Cortex of kidney (tissue), 1 donor: Measurements from ENCODE around the gene WNT2B.
"Not testable (repeated sequence)": the region's sequence is repeated elsewhere in the genome, so short reads cannot be mapped to it uniquely, and the experiment has no call there.

ENCODE experiments used
- DNase-seq: peaks from one replicate; lab custom pipeline; 2025; lab: John Stamatoyannopoulos, UW

WNT2B gene

DNA sequence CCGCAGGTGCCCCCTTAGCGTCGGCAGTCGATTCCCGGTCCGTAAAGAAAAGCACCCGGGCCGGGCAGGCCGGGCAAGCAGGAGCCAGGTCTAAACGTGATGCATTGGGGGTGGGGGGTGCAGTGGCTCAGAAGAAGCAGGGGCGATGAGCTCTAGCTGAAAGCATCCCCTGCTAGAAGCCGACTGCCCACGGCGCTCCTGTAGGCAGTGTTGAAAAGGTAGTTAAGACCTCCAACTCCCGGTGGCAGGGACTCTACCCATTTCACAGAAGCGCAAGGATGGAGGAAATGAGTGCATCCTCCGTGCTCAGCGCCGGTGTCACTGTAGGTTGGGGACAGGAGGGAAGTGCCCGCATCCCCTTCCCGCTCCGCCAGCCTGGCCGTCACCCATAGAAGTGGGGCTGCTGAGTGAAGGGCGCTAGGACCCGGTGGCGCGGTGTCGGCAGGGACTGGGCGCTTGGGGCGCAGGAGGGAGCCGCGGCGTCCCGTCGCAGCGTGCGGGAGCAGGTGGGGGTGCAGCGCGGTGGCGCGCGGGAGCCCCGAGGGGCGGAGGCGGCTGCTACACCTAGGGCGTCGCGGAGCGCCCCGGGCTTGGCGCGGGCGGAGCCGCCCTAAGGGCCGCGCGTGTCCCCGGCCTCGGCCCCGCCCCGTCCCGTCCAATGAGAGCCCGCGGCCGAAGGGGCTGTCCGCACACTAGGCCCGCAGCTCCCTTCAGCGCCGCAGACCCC, at the start of gene WNT2B:
WNT2B (plus strand) TSS at position 688 of the 727 bp plus-strand sequence. CDS start 298 bp downstream, outside the sequence.
- no peak for DNase-seq

GRCh38 chr1:112460615-112461014, 48.1 kb upstream of the WNT2B start:
- DNase-seq, result no peak

DNA sequence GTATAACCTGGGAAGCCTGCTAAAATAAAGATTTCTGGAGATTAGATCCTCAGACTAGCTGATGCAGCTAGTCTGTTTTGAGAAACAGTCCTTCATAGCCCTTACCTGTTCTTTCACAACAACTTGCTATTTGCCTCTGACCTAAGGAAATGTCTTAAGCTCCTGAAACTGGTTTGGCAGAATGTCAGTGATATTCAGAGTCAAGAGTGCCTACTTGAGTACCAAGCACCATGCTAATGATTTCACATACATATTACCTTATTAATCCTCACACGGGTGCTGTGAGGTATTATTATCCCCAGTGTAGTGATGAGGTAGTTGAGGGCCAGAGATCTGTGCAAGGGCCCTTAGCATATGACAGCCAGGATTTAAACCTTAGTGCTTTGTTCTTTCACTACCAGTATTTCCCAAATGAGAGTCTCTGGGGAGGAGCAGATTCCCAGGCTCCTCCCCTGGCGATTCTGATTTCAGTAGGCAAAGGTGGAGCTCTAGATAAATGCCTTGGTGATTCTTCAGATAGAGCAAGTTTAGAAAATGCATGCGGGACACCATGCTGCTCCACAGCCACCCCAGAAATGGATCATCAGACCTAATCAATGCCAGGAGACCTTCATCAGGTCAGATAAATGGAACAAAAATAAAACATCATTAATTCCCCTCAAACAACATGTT, 47.4 kb upstream of the WNT2B start:
- no peak for DNase-seq

DNA sequence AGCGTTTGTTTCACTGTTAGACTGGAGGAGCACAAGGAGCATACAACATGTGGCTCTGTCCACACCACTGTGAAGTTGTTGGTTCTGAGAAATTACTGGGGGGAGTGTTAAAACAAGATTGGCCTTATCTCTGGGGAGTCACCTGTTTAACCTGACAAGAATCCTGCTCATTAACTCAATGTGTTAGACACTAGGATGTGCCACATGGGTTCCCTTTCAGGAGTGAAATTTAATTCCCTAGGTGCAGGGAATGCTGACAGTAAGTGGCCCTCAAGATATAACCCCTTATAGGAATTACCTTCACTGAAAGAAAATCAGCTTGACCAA, 45.8 kb upstream of the WNT2B start:
- DNase-seq, result no peak

GRCh38 chr1:112464501-112464900, 44.3 kb upstream of the WNT2B start:
- no peak for DNase-seq

DNA sequence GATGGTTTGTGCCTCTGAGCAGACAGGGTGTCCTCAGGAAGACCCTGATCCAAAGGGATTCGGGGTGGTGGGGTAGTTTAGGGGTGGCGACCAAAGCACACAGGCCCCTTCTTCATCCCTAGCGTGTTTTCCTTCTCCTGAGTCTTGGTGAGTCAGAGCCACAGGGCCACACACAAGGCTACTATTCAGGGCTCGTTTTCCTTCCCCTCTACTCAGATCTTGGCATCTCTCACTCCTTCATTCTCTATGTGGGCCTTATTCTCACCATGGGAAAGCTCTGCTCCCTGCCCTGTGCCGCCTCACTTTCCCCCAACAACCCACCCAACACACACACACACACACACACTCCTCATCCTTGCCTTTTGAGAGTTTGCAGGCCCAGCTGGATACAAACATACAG, 43.6 kb upstream of the WNT2B start:
- DNase-seq, result no peak

- DNase-seq, result no peak
Observed at GRCh38 chr1:112466078-112466660, 42.6 kb upstream of the WNT2B start.

DNA sequence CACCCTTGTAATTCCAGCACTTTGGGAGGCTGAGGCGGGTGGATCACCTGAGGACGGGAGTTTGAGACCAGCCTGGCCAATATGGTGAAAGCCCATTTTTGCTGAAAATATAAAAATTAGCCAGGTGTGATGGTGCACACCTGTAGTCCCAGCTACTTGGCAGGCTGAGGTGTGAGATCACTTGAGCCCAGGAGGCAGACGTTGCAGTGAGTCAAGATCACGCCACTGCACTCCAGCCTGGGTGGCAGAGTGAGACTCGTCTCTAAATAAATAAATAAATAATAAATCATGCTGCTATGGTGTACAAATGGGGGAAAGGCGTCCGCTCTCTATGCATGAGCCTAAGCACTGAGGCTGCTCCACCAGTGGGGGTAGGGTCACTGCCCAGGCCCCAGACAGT, 38.4 kb upstream of the WNT2B start:
- not testable (repeated sequence) for DNase-seq

- DNase-seq, result no peak
Observed at GRCh38 chr1:112470966-112471365, 37.8 kb upstream of the WNT2B start.

GRCh38 chr1:112472142-112472541, 36.6 kb upstream of the WNT2B start:
- no peak for DNase-seq

DNA sequence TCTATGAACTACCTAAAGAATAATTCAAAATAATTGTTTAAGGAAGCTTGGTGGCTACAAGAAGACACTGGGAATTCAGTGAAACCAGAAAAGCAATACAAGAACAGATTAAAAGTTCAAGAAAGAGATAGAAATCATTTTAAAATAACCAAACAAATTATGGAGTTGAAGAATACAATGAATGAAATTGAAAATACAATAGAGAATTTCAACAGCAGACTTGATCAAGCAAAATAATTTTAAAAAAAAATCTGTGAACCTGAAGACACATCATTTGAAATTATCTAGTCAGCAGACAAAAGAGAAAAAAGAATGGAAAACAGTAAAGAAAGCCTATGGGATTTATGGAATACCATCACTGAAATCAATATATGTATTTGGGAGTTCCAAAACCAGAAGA, 31.2 kb upstream of the WNT2B start:
- DNase-seq, result no peak

DNA sequence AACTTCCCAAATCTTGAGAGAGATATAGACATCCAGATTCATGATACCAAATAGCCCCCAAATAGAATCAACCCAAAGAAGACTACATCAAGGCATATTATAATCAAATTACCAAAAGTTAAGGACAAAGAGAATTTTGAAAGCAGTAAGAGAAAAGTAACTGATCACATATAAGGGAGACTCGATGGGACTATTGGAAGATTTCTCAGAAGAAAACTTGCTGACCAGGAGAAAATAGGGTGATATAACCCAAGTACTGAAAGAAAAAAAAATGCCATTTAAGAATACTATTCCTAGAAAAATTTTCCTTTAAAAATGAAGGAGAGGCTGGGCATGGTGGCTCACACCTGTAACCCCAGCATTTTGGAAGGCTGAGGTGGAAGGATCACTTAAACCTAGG, 30.5 kb upstream of the WNT2B start:
- DNase-seq, result no peak

DNA sequence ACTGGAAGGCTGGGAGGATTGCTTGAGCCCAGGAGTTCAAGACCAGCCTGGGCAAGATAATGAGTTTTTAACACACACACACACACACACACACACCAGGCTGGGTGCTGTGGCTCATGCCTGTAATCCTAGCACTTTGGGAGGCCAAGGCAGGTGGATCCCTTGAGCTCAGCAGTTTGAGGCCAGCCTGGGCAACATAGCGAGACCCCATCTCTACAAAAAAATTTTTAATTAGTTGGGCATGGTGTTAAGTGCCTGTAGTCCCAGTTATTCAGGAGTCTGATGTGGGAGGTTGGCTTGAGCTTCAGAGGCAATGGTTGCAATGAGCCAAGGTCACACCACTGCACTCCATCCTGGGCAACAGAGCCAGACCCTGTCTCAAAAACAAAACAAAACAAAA, 22.7 kb upstream of the WNT2B start:
- DNase-seq, result not testable (repeated sequence)

- DNase-seq, result not testable (repeated sequence)
Observed at GRCh38 chr1:112487686-112488085, 21.1 kb upstream of the WNT2B start.

DNA sequence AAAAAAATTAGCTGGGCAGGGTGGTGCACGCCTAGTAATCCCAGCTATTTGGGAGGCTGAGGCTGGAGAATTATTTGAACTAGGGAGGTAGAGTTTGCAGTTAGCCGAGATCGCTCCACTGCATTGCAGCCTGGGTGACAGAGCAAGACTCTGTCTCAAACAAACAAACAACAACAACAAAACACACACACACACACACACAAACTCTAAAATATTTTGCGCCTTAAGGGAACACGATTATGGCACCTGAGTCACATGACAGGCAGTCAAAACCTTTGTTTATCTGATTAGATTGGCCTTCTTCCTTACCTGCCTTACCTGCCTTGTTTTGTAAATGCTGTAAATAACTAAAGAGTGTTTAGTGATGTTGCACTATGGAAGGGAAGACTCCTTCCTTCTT, 20.6 kb upstream of the WNT2B start:
- DNase-seq, result no peak

DNA sequence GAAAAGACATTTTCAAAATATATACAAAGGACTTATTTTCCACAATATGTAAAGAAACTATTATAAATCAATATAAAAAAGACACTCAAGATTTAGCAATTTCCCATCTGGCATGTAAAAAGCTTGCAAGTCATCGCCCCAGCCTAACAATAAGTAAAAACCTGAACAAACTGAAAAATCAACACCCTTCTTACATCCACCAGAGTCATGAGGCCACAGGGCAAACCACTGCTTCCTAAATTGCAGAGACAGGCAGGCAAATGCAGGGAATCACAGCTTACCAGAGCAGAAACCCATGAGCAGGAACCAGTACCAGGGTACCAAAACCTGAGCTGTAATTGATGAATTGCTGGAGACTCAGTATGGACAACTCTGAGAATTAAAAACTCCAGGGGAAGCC, 16.7 kb upstream of the WNT2B start:
- no peak for DNase-seq

DNA sequence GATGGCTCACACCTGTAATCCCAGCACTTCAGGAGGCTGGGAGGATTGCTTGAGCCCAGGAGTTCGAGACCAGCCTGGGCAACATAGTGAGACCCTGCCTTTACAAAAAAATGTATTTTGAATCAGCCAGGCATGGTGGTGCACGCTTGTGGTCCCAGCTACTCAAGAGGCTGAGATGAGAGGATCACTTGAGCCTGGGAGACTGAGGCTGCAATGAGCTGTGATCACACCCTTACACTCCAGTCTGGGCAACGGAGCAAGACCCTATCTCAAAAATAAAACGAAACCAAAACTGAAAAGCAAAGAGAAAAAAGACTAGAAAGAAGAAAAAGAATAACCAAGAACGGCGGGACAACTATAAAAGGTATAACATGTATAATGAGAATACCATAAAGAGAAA, 15.4 kb upstream of the WNT2B start:
- DNase-seq, result no peak

DNA sequence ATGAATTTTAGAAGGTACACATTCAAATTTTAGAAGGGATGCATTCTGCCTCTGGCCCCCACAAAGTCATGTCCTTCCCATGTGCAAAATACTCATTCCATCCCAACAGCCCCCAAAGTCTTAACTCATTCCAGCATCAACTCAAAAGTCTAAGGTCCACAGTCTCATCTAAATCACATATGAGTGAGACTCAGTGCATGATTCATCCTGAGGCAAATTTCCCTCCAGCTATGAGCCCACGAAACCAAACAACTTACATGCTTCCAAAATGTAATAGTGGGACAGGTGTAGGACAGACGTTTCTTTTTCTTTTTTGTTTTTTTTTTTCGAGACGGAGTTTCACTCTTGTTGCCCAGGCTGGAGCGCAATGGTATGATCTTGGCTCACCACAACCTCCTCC, 12.5 kb upstream of the WNT2B start:
- DNase-seq, result no peak

- DNase-seq, result no peak
Observed at GRCh38 chr1:112501810-112502641, 6.7 kb upstream of the WNT2B start.

- DNase-seq, result no peak
Observed at GRCh38 chr1:112502826-112503225, 5.9 kb upstream of the WNT2B start.

GRCh38 chr1:112504001-112504660, 4.6 kb upstream of the WNT2B start:
- no peak for DNase-seq
